SK-N-SH (cell line): Measurements from ENCODE around the gene SHE. TPM values are rescaled to one million over a fixed set of nuclear protein-coding genes. Genes with fewer than 3 reads are reported as not detected.

Experiments used
- CTCF ChIA-PET: fragments of 300-600, 350-600 bp; formaldehyde crosslinking; extraction: SDS; loops from one replicate; lab custom pipeline; 2021; lab: Yijun Ruan, JAX
- POLR2A ChIA-PET: fragments of 350-600 bp; sonication (Branson Sonifier 250); formaldehyde crosslinking; extraction: SDS; loops from one replicate; lab custom pipeline; 2020; ENCODE audit warnings: antibody characterized with exemption, inconsistent platforms; lab: Yijun Ruan, JAX
- DNase-seq: peaks from one replicate; pipeline ENCODE4 v3.0.0; 2012
- H2AFZ ChIP-seq: fragments of 200-600 bp; sonication (generic); 2 replicates; pipeline ENCODE4 v1.8.1; 2016; ENCODE audit warnings: antibody characterized with exemption, mild to moderate bottlenecking, low read depth
- H3F3A ChIP-seq: fragments of 200-600 bp; sonication (generic); replicated peaks from 2 replicates; pipeline ENCODE3; 2016; ENCODE audit warnings: antibody characterized with exemption, mild to moderate bottlenecking; ENCODE audit not compliant: insufficient read depth
- H3K27ac ChIP-seq, 2 experiments: fragments of 200-500 bp in 1 of 2; fragments of 200-600 bp in 1 of 2; sonication (Bioruptor generic) in 1 of 2; sonication (generic), shearing (Covaris generic) in 1 of 2; 2 replicates each; pipeline versions ENCODE4 v1.5.1 to v1.6.1; 2014 to 2016; ENCODE audit warnings: low read depth in 2 of 2, inconsistent platforms in 1 of 2, low read length in 1 of 2, mild to moderate bottlenecking in 1 of 2, mixed read lengths in 1 of 2
- H3K27me3 ChIP-seq: fragments of 200-600 bp; sonication (generic), shearing (Covaris generic); 2 replicates; pipeline ENCODE4 v1.6.1; 2016; ENCODE audit warnings: mixed run types; ENCODE audit not compliant: insufficient read depth
- H3K36me3 ChIP-seq, 2 experiments: fragments of 200-500 bp in 1 of 2; fragments of 200-600 bp in 1 of 2; sonication (Bioruptor generic) in 1 of 2; sonication (generic) in 1 of 2; replicated peaks in 1 of 2; 2 replicates each; pipeline versions ENCODE3 to v1.5.1; 2014 to 2016; ENCODE audit warnings: low read length in 1 of 2, mild to moderate bottlenecking in 1 of 2; ENCODE audit not compliant: insufficient read depth in 2 of 2, control insufficient read depth in 1 of 2
- H3K4me1 ChIP-seq, 2 experiments: fragments of 200-500 bp in 1 of 2; fragments of 200-600 bp in 1 of 2; sonication (Bioruptor generic) in 1 of 2; sonication (generic), shearing (Covaris generic) in 1 of 2; 2 replicates each; pipeline versions ENCODE4 v1.5.1 to v1.6.1; 2014 to 2016; ENCODE audit warnings: low read depth in 1 of 2, low read length in 1 of 2, mixed run types in 1 of 2; ENCODE audit not compliant: insufficient read depth in 2 of 2, control insufficient read depth in 1 of 2
- H3K4me2 ChIP-seq: fragments of 200-600 bp; sonication (generic), shearing (Covaris generic); 2 replicates; pipeline ENCODE4 v1.6.1; 2017; ENCODE audit warnings: mixed run types
- H3K4me3 ChIP-seq, 2 experiments: fragments of 200-500 bp in 1 of 2; fragments of 200-600 bp in 1 of 2; sonication (Bioruptor generic) in 1 of 2; sonication (generic), shearing (Covaris generic) in 1 of 2; 2 replicates each; pipeline versions ENCODE4 v1.5.1 to v1.8.1; 2014 to 2016; ENCODE audit warnings: low read depth in 2 of 2, inconsistent platforms in 1 of 2, low read length in 1 of 2, mild to moderate bottlenecking in 1 of 2, mixed read lengths in 1 of 2, moderate library complexity in 1 of 2
- H3K79me2 ChIP-seq: fragments of 200-600 bp; sonication (generic); 2 replicates; pipeline ENCODE4 v1.8.1; 2017; ENCODE audit warnings: mild to moderate bottlenecking; ENCODE audit not compliant: insufficient read depth
- H3K9ac ChIP-seq: fragments of 200-600 bp; sonication (generic); 2 replicates; pipeline ENCODE4 v1.6.1; 2017; ENCODE audit warnings: mixed run types
- H3K9me2 ChIP-seq: fragments of 200-600 bp; sonication (generic); 2 replicates; pipeline ENCODE4 v1.6.1; 2017; ENCODE audit warnings: mixed run types
- H3K9me3 ChIP-seq: fragments of 200-600 bp; sonication (generic); 2 replicates; pipeline ENCODE4 v1.6.1; 2017; ENCODE audit warnings: mixed run types, mild to moderate bottlenecking, moderate library complexity
- H4K20me1 ChIP-seq: fragments of 200-600 bp; sonication (generic); 2 replicates; pipeline ENCODE4 v1.6.1; 2017; ENCODE audit warnings: mild to moderate bottlenecking, mixed run types; ENCODE audit not compliant: insufficient read depth
- CTCF ChIP-seq: fragments of 200-600 bp; sonication (generic); IDR thresholded peaks from 2 replicates; pipeline ENCODE4 v1.6.1; 2017; ENCODE audit warnings: antibody characterized with exemption, mild to moderate bottlenecking, moderate library complexity
- EP300 ChIP-seq, 2 experiments: IDR thresholded peaks; 2 replicates each; pipeline versions ENCODE4 v1.4.0 to v1.6.1; 2012; ENCODE audit warnings: borderline replicate concordance in 1 of 2, low read depth in 1 of 2, low read length in 1 of 2
- EZH2phosphoT487 ChIP-seq: fragments of 200-600 bp; sonication (generic); IDR thresholded peaks from 2 replicates; pipeline ENCODE4 v1.6.1; 2017; ENCODE audit warnings: low read depth, mixed run types, mild to moderate bottlenecking, antibody characterized with exemption, moderate library complexity, borderline replicate concordance
- FOXM1 ChIP-seq: IDR thresholded peaks from 2 replicates; pipeline ENCODE4 v1.4.0; 2012; ENCODE audit warnings: low read depth, mild to moderate bottlenecking
- IRF3 ChIP-seq: fragments of 150-350 bp; IDR thresholded peaks from 2 replicates; pipeline ENCODE4 v1.6.1; 2016; ENCODE audit warnings: mild to moderate bottlenecking, low read depth, low read length
- MAX ChIP-seq: IDR thresholded peaks from 2 replicates; pipeline ENCODE4 v1.4.0; 2012; ENCODE audit warnings: low read depth
- MXI1 ChIP-seq: IDR thresholded peaks from 2 replicates; pipeline ENCODE4 v1.6.1; 2012; ENCODE audit warnings: mild to moderate bottlenecking, low read depth, low read length, improper control_type of control experiment
- NRF1 ChIP-seq: IDR thresholded peaks from 2 replicates; pipeline ENCODE4 v1.6.1; 2012; ENCODE audit warnings: low read depth, mild to moderate bottlenecking, low read length
- RCOR1 ChIP-seq: fragments of 150-350 bp; IDR thresholded peaks from 2 replicates; pipeline ENCODE4 v1.6.1; 2017; ENCODE audit warnings: antibody characterized with exemption, low read length
- REST ChIP-seq: IDR thresholded peaks from 2 replicates; pipeline ENCODE4 v1.6.1; 2012; ENCODE audit warnings: mild to moderate bottlenecking, low read depth, low read length, moderate library complexity
- RFX5 ChIP-seq: IDR thresholded peaks from 2 replicates; pipeline ENCODE4 v1.6.1; 2012; ENCODE audit warnings: mild to moderate bottlenecking, improper control_type of control experiment, low read length
- RXRA ChIP-seq: IDR thresholded peaks from 2 replicates; pipeline ENCODE4 v1.4.0; 2012; ENCODE audit warnings: low read depth, mild to moderate bottlenecking, borderline replicate concordance
- SIN3A ChIP-seq: IDR thresholded peaks from 2 replicates; pipeline ENCODE4 v1.6.1; 2012; ENCODE audit warnings: low read depth, mild to moderate bottlenecking, low read length, moderate library complexity, borderline replicate concordance
- TCF12 ChIP-seq: IDR thresholded peaks from 2 replicates; pipeline ENCODE4 v1.4.0; 2012
- USF1 ChIP-seq: IDR thresholded peaks from 2 replicates; pipeline ENCODE4 v1.4.0; 2012; ENCODE audit warnings: low read depth, borderline replicate concordance
- USF2 ChIP-seq: fragments of 150-350 bp; IDR thresholded peaks from 2 replicates; pipeline ENCODE4 v1.6.1; 2017; ENCODE audit warnings: antibody characterized with exemption, low read length, low read depth, borderline replicate concordance
- YY1 ChIP-seq: IDR thresholded peaks from 2 replicates; pipeline ENCODE4 v1.4.0; 2012; ENCODE audit warnings: low read depth, mild to moderate bottlenecking
- ZBTB33 ChIP-seq: IDR thresholded peaks from 2 replicates; pipeline ENCODE4 v1.4.0; 2012; ENCODE audit warnings: low read depth, borderline replicate concordance
- WGBS: methylation state at CpG from one replicate; pipeline ENCODE4 v1.1.6; 2017; ENCODE audit warnings: low lambda C conversion rate; 5-methylcytosine and 5-hydroxymethylcytosine counted together
- polyA plus RNA-seq, 3 experiments: library from polyadenylated mRNA; depleted of rRNA; stranded (reverse); fragments of >200 nt; gene quantifications; 2 replicates each; pipeline ENCODE4 v1.2.3, GENCODE V29; 2012

Gene SHE
- polyA plus RNA-seq, 1 of the 3 experiments (the other 2 are of a cell fraction) = not detected

- ChIA-PET CTCF (interaction anchor here (0.7 to 2.6 kb wide), 4 partner anchors 25 to 357 kb away, joined by 3 to 11 read pairs (median 5); no protein-coding TSS in a partner anchor), POLR2A (interaction anchor here (0.6 kb wide), 1 partner anchor 554 kb away, joined by 6 read pairs; the partner anchor contains the start of gene CREB3L4)
- no peaks in the 10 kb centered on the region for H3K4me1 ChIP-seq
- no peak for DNase-seq
- no peaks in the 10 kb centered on the region for H3K36me3 ChIP-seq
- H3K27me3 ChIP-seq = peaks cover 15% of the 10 kb centered on the region; the same call in 1 of the 2 replicates
- no peak overlapping the region for H3K27ac ChIP-seq
- 44% methylated on average over 3 of the region's 3 CpGs for WGBS
- no peaks in the 10 kb centered on the region for H3K9me2 ChIP-seq
- no peaks in the 10 kb centered on the region for H4K20me1 ChIP-seq
- H3K9ac ChIP-seq = no peak overlapping the region
- H3K4me2 ChIP-seq = no peak overlapping the region
- H2AFZ ChIP-seq = no peak overlapping the region
- H3F3A ChIP-seq = no peaks in the 10 kb centered on the region
- H3K4me3 ChIP-seq = no peak overlapping the region
- no peaks in the 10 kb centered on the region for H3K79me2 ChIP-seq
- H3K9me3 ChIP-seq = no peaks in the 10 kb centered on the region
- no peak for TF ChIP-seq EZH2phosphoT487
- no peak for TF ChIP-seq IRF3
- no peak for TF ChIP-seq REST
- no peak for TF ChIP-seq RXRA
- TF ChIP-seq MXI1 = no peak
- TF ChIP-seq FOXM1 = no peak
- TF ChIP-seq USF2 = no peak
- TF ChIP-seq RFX5 = no peak
- no peak for TF ChIP-seq ZBTB33
- no peak for TF ChIP-seq YY1
- no peak for TF ChIP-seq RCOR1
- no peak for TF ChIP-seq EP300 (IDR thresholded peaks at IDR 0.05; ENCODE audit: borderline replicate concordance in 1 of 2, low read depth in 1 of 2, low read length in 1 of 2)
- no peak for TF ChIP-seq NRF1
- no peak for TF ChIP-seq SIN3A
- no peak for TF ChIP-seq TCF12
- TF ChIP-seq MAX = no peak
- no peak for TF ChIP-seq USF1
- no peak for TF ChIP-seq CTCF
- TF ChIP-seq, all 33 proteins: peak for 0
These were observed 19.5 kb upstream of the SHE start for GRCh38 chr1:154521695-154522094.
